ENCODE data around the gene PIK3C2A.
A peak's percentile ranks its signal among the peaks of the same experiment; 100 is the strongest.
"Not testable (repeated sequence)": the region's sequence is repeated elsewhere in the genome, so short reads cannot be mapped to it uniquely, and the experiment has no call there.

Gene PIK3C2A

DNA sequence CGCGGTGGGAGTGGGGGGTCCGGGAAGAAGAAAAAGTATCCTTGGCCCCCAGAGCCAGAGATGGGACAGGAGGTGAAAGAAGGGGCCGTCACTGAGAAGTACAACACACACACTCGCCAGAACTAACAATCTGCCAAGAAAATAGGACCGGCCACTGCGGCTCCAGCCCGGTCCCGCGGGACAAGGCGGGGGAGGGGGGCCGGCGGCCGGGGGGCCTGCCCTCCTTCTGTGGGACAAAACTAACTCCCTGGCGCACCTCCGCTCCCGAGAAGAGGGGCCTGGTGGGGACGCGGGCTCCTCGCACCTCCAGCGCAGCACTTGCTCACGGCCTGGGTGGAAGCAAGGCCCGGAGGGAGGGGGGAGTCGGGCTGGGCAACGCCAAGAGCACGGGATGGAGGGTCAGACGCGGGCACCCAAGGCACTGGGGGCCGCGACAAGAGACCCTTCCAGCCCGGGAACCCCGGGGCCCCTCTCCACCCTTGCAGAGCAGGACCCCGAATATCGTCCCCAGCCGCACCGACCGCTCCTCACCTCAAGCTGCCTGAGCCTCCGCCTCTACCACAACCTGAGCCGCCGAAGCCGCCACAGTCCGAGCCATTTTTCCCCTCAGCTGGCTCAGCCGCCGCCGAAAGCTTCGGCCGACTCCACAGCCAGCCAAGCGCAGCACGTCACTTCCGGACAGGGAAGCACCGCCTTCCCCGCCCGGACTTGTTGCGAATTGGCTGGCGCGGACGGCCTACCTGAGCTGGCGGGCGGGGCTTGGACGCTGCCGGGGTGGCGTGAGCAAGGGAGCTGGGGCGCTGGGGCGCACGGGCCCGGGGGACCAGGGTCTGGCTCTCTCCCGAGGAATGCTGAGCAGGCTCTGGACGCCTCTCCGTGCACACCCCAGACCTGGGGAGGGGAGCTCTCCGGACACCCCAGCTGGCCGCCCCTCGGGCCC is at the start of gene PIK3C2A:
TSS of gene PIK3C2A (minus strand) at position 670 of the 940 bp plus-strand sequence. CDS start 38,245 bp downstream, outside the sequence.
- peak; percentile 88 to 90 for DNase-seq (ENCODE audit: low read depth in 1 of 2, low spot score in 1 of 2)

DNA sequence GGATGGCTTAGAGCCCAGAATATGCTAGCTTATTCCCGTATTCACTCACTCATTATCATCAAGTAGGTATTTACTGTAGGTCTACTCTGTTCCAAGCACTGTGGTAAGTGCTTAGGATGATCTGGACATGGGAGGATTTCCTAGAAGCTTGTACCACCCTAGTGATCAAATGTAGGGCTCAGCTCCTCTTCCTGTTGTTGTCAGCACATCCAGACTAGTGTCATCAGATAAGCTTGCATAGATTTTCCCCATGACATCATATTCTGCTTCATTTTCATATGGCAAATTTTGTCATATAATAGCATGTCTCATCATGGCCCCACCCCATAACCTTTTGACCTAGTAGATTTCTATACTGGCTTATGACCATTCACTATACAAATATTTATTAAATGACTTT is 49.4 kb upstream of the PIK3C2A start:
- DNase-seq (ENCODE audit: low read depth in 1 of 2, low spot score in 1 of 2): no peak

DNA sequence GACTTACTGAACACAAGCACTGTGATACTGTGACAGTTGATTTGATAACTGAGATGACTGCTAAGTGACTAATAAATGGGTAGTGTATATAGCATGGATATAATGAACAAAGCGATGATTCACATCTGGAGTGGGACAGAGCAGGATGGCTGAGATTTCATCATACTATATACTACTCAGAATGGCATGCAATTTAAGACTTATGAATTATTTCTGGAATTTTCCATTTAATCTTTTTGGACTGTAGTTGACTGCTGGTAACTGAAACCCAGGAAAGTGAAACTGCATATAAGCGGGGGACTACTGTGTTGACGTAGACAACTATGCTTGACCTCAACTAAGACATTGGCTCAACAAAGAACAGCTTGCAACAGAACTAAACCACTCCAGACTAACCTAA is 48.7 kb upstream of the PIK3C2A start:
- no peak for DNase-seq (ENCODE audit: low read depth in 1 of 2, low spot score in 1 of 2)

- DNase-seq (ENCODE audit: low read depth in 1 of 2, low spot score in 1 of 2): no peak
Measured at GRCh38 chr11:17252704-17253103, 44.9 kb upstream of the PIK3C2A start.

DNA sequence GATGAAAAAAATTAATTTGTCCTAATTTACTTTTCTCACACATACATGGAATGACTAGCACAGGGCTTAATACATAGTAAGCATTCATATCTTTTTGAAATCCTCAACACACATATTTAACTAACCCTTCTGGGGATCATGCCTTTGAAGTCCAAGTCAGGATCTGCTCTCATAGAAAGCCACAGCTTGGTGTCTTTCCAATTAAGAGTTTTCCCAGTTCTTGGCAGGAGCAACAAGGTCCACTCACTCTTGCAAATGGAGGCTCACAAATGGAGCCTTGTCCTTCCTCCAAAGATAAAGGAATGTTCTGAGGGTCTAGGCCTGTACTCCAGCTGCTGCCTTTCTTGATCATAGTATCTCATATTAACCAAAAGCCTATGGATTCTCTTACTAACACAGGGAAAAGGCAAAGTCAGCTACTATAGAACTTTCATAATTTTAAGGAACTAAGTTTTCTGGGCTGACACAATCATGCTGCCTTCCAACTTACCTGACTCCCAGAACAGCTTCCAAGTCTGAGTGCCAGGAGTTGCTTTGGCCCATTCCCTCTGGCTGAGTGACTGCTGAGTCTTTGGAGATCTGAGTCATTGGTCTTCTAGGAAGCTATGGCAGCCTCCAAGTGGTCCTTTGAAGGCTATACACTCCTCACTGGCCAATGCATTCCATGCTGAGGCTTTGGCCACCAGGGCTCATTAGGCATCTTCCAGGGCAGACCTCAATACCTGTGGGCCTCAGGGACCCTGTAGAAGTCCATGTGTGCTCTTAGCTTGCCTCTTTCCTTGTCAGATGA is 43.0 kb upstream of the PIK3C2A start:
- DNase-seq (ENCODE audit: low read depth in 1 of 2, low spot score in 1 of 2): no peak

DNA sequence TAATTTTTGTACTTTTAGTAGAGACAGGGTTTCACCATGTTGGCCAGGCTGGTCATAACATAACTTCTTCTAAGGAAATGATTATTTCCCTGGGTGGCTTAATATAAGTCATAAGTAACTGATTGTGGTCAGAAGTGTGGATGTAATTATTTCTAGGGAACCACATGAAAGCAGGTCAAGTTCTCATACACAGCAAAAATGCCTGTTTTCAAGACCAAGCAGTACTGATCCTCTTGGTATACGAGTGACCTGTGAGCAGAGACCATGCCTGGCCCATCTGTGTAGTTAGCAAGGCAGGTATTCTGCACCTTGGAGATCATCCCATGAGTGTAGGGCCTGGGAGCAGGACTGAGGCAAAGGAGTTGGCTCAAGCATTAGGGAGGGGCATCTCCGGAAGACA is 36.3 kb upstream of the PIK3C2A start:
- no peak for DNase-seq (ENCODE audit: low read depth in 1 of 2, low spot score in 1 of 2)

GRCh38 chr11:17242954-17243353 is 35.2 kb upstream of the PIK3C2A start:
- not testable (repeated sequence) for DNase-seq (ENCODE audit: low read depth in 1 of 2, low spot score in 1 of 2)

- no peak for DNase-seq (ENCODE audit: low read depth in 1 of 2, low spot score in 1 of 2)
Measured at GRCh38 chr11:17240780-17241179, 33.0 kb upstream of the PIK3C2A start.

- not testable (repeated sequence) for DNase-seq (ENCODE audit: low read depth in 1 of 2, low spot score in 1 of 2)
Measured at GRCh38 chr11:17239927-17240326, 32.1 kb upstream of the PIK3C2A start.

GRCh38 chr11:17238377-17238776 is 30.6 kb upstream of the PIK3C2A start:
- no peak for DNase-seq (ENCODE audit: low read depth in 1 of 2, low spot score in 1 of 2)

DNA sequence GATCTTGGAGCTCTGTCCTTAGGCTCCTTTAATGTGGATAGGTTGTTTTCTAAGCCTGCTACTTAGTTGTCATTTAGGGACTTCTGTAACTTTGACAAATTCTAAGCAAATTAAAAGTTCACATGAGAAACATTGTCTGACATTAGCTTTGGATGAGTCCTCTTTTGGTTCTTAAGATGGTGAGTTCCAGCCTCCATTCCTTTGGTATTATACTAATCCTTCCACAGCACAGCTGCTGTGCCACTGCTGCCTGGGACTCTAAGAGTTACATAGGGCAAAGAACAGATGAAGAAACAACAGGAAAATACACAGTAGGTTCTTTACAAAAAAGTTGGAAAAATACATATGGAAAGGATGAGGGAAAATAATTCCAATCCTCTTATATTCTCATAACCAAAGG is 25.3 kb upstream of the PIK3C2A start:
- DNase-seq (ENCODE audit: low read depth in 1 of 2, low spot score in 1 of 2): no peak

DNA sequence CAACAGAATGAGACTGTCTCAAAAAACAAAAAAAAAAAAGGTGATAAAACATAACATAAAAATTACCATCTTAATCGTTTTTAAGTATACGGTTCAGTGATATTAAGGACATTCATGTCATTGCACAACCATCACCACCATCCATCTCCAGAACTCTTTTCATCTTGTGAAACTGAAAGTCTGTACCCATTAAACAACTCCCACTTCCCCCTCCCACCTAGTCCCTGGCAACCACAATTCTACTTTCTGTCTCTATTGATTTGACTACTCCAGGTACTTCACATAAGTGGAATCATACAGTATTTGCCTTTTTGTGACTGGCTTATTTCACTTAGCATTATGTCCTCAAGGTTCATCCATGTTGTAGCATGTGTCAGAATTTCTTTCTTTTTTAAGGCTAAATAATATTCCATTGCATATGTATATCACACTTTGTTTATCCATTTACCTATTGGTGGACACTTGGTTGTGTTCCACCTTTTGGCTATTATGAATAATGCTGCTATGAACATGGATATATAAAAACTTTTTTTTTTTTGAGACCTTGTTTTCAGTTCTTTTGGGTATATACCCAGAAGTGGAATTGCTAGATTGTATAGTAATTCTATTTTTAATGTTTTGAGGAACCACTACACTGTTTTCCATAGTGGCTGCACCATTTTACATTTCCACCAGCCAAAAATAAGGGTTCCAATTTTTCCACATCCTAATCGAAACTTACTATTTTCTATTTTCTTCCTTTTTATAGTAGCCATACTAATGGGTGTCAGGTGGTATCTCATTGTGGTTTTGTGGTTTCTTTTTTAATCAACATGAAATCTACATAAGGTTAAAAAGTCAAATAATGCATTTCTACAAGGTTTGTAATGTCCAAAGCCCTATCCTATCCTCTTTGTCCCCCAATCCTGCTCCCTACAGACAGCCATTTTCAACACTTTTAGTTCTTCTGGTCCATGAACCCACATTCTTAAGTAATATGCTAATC is 23.4 kb upstream of the PIK3C2A start:
- peak in 1 of 2 donors; percentile 10 for DNase-seq (ENCODE audit: low read depth in 1 of 2, low spot score in 1 of 2)

GRCh38 chr11:17229481-17230152 is 21.8 kb upstream of the PIK3C2A start:
- DNase-seq (ENCODE audit: low read depth in 1 of 2, low spot score in 1 of 2): no peak

DNA sequence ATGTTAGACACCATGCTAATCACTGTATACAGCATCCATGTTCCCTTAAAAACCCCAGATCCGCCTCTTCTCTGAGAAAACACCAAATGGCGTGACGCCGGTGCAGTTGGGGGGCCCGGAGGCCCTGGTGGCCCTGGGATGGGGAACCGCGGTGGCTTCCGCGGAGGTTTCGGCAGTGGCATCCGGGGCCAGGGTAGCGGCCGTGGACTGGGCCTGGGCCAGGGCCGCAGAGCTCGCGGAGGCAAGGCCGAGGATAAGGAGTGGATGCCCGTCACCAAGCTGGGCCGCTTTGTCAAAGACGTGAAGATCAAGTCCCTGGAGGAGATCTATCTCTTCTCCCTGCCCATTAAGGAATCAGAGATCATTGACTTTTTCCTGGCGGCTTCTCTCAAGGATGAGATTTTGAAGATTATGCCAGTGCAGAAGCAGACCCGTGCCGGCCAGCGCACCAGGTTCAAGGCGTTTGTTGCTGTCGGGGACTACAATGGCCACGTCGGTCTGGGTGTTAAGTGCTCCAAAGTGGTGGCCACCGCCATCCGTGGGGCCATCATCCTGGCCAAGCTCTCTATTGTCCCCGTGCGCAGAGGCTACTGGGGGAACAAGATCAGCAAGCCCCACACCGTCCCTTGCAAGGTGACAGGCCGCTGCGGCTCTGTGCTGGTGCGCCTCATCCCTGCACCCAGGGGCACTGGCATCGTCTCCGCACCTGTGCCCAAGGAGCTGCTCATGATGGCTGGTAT is 20.6 kb upstream of the PIK3C2A start:
- DNase-seq (ENCODE audit: low read depth in 1 of 2, low spot score in 1 of 2): not testable (repeated sequence)

GRCh38 chr11:17224727-17225126 is 16.9 kb upstream of the PIK3C2A start:
- no peak for DNase-seq (ENCODE audit: low read depth in 1 of 2, low spot score in 1 of 2)

GRCh38 chr11:17221968-17222367 is 14.2 kb upstream of the PIK3C2A start:
- no peak for DNase-seq (ENCODE audit: low read depth in 1 of 2, low spot score in 1 of 2)

GRCh38 chr11:17219016-17219415 is 11.2 kb upstream of the PIK3C2A start:
- no peak for DNase-seq (ENCODE audit: low read depth in 1 of 2, low spot score in 1 of 2)

DNA sequence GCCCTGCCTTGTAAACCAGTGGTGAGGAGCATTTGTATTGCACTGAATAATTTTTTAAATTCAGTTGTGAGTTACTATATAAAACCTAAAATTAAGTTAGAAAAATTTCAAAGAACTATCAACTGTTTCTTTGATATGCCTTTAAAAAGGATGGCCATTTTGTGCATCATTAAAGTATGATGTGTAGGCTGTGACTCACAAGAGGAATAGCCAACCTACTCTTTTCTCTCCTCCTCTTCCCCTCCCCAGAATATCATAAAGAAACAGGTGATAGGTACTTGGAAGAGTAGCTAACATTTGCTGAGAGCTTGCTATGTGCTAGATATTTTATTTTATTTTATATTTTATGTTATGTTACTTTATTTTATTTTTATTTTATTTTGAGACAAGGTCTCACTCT is 10.6 kb upstream of the PIK3C2A start:
- no peak for DNase-seq (ENCODE audit: low read depth in 1 of 2, low spot score in 1 of 2)

DNA sequence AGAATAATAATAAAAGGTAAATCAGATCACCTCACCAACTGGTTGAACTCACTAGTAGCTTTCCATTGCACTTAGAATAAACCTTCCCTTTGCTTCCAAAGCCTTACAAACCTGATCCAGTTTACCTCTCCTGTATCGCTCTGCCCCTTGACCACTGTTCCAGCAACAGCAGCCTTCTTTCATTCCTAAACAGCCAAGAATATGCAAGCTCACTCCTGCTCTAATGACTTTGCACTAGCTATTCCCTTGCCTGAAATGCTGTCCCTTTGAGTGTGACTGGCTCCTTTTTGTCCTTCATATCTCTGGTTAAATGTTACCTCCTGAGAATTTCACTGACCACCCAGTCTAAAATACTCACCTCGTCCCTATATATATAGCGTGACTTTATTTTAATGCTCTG is 9.6 kb upstream of the PIK3C2A start:
- DNase-seq (ENCODE audit: low read depth in 1 of 2, low spot score in 1 of 2): no peak

- no peak for DNase-seq (ENCODE audit: low read depth in 1 of 2, low spot score in 1 of 2)
Measured at GRCh38 chr11:17214338-17214737, 6.6 kb upstream of the PIK3C2A start.
